H1 (cell line): ENCODE results near the gene OSBP2. TPM values are rescaled to one million over a fixed set of nuclear protein-coding genes. Genes with fewer than 3 reads are reported as not detected.

Source experiments
- SAP30 ChIP-seq: fragments of 300-600 bp; sonication (generic); IDR thresholded peaks from 2 replicates; pipeline ENCODE4 v1.7.1; 2012; ENCODE audit warnings: low read length, moderate library complexity, mild to moderate bottlenecking, inconsistent platforms; ENCODE audit not compliant: insufficient read depth, insufficient replicate concordance
- polyA plus RNA-seq, 7 experiments: library from polyadenylated mRNA; depleted of rRNA in 3 of 7; stranded (reverse) in 5 of 7; unstranded in 2 of 7; fragments of >200 nt in 5 of 7; fragments of 200-250 nt in 2 of 7; gene quantifications; 1 replicate in 5 of 7; 2 replicates in 1 of 7; 4 replicates in 1 of 7; pipeline versions ENCODE4 v1.2.1 to v1.2.3, GENCODE V29; 2011 to 2013; ENCODE audit warnings: missing spikeins in 2 of 7, mixed read lengths in 2 of 7
- total RNA-seq: library from RNA; stranded (reverse); fragmentation: NEBNext Ultra II Directional; extraction: Animal tissue kit (Norgen Biotek cat#: 25700); gene quantifications from 2 replicates; pipeline ENCODE4 v1.2.1, GENCODE V29; 2021

Gene OSBP2
- total and polyA plus RNA-seq, 2 of the 8 experiments (the other 6 are each of a cell fraction or from before 2014, with no cell fraction given) = 3.4 to 3.7 TPM

DNA sequence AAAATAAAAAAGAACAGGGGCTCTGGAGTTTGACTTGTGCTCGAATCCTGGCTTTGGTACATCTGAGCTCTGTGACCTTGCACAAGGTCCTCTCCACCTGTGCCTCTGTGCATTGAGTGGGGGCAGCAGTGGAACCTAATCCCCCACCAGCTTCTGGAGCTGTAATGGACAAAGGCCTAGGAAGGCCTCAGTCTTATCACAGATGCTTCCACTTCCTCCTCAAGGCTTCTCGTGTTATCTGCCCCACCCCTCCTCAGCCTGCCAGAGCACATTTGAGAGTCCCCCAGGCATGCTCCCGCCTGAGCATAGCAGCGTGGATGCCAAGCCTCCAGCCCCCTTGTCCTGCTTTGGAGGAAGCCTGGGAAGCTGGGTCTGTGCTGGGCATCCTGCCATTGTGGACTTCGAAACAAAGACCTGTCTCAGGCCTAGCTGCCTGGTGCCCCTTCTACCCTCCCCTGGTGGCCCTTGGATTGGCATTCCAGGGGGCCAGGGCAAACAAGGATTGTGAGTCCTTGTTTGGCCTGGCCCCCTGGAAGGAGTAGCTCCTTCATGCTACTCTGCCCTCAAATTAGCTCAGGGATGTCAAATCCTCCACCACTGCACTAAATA lies 44.1 kb upstream of the OSBP2 start (continued):
- TF ChIP-seq SAP30 = no peak
